DLD1 (cell line): ENCODE results near the gene ACTN1.
"Not testable (repeated sequence)": the region's sequence is repeated elsewhere in the genome, so short reads cannot be mapped to it uniquely, and the experiment has no call there.

Experiments used
- in situ Hi-C: cut with HindIII; loops from 2 replicates; pipeline ENCODE4 v1.10.0; 2017; ENCODE audit warnings: low sequenced_read_pairs

Gene ACTN1

GRCh38 chr14:68986926-68987652 is 8.0 kb upstream of the ACTN1 start:
- in situ Hi-C loops = no loop called here

GRCh38 chr14:68986225-68986624 is 7.1 kb upstream of the ACTN1 start:
- in situ Hi-C loops = no loop called here

GRCh38 chr14:68984686-68985085 is 5.6 kb upstream of the ACTN1 start:
- in situ Hi-C loops = loop anchor here (5.0 kb wide), 1 partner anchor 68 kb away; no protein-coding TSS in a partner anchor

- in situ Hi-C loops = loop anchor here (5.0 kb wide), 1 partner anchor 69 kb away; no protein-coding TSS in a partner anchor
Observed at GRCh38 chr14:68983191-68983590, 4.1 kb upstream of the ACTN1 start.

GRCh38 chr14:68982581-68982980 is 3.5 kb upstream of the ACTN1 start:
- in situ Hi-C loops = loop anchor here (5.0 kb wide), 1 partner anchor 70 kb away; no protein-coding TSS in a partner anchor

GRCh38 chr14:68981539-68981976 is 2.5 kb upstream of the ACTN1 start:
- in situ Hi-C loops = loop anchor here (5.0 kb wide), 1 partner anchor 71 kb away; no protein-coding TSS in a partner anchor

- in situ Hi-C loops = loop anchor here (5.0 kb wide), 1 partner anchor 71 kb away; no protein-coding TSS in a partner anchor
Observed at GRCh38 chr14:68981139-68981538, 2.0 kb upstream of the ACTN1 start.

- in situ Hi-C loops = loop anchor here (5.0 kb wide), 1 partner anchor 72 kb away; no protein-coding TSS in a partner anchor
Observed at GRCh38 chr14:68979722-68980451, 785 bp upstream of the ACTN1 start.

GRCh38 chr14:68978172-68978911 is 760 bp downstream of the ACTN1 start:
- in situ Hi-C loops = no loop called here

- in situ Hi-C loops = no loop called here
Observed at GRCh38 chr14:68977718-68978171, 1.4 kb downstream of the ACTN1 start.

- in situ Hi-C loops = no loop called here
Observed at GRCh38 chr14:68977180-68977717, 1.9 kb downstream of the ACTN1 start.

GRCh38 chr14:68976160-68977067 is 2.7 kb downstream of the ACTN1 start:
- in situ Hi-C loops = no loop called here

- in situ Hi-C loops = no loop called here
Observed at GRCh38 chr14:68975667-68976066, 3.4 kb downstream of the ACTN1 start.

GRCh38 chr14:68974759-68975347 is 4.2 kb downstream of the ACTN1 start:
- in situ Hi-C loops = no loop called here

- in situ Hi-C loops = no loop called here
Observed at GRCh38 chr14:68973639-68974038, 5.5 kb downstream of the ACTN1 start.

GRCh38 chr14:68973219-68973565 is 5.9 kb downstream of the ACTN1 start:
- in situ Hi-C loops = not testable (repeated sequence)

GRCh38 chr14:68972507-68973218 is 6.4 kb downstream of the ACTN1 start:
- in situ Hi-C loops = no loop called here

- in situ Hi-C loops = no loop called here
Observed at GRCh38 chr14:68971411-68972035, 7.6 kb downstream of the ACTN1 start.
